ENCODE measurements around the gene ZNF688.

DNA sequence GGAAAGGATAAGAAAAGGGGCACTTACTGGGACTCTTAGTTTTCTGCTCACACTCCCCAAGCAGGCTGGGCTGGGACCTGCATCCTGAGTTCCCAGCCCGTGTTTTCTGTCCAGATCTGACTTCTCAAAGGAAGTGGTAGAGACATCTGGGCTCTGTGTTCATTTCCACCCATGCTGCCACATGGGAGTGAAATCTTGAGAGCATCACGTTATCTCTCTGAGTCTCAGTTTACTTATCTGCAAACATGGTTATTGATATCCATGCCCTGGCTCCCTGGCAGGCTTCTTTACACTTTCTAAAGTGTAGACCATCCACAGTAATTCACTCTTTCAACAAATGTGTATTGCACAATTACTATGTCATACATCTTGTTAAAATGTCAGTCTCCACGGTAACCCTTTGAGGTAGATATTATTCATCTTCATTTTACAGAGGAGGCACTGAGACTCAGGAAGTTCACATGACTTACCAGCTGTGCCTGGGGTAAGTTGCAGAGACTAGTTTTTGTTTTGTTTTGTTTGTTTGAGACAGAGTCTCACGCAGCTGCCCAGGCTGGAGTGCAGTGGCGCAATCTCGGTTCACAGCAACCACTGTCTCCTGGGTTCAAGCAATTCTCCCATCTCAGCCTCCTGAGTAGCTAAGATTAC is 3.4 kb downstream of the ZNF688 start:
- TF ChIP-seq, protein P1, sequence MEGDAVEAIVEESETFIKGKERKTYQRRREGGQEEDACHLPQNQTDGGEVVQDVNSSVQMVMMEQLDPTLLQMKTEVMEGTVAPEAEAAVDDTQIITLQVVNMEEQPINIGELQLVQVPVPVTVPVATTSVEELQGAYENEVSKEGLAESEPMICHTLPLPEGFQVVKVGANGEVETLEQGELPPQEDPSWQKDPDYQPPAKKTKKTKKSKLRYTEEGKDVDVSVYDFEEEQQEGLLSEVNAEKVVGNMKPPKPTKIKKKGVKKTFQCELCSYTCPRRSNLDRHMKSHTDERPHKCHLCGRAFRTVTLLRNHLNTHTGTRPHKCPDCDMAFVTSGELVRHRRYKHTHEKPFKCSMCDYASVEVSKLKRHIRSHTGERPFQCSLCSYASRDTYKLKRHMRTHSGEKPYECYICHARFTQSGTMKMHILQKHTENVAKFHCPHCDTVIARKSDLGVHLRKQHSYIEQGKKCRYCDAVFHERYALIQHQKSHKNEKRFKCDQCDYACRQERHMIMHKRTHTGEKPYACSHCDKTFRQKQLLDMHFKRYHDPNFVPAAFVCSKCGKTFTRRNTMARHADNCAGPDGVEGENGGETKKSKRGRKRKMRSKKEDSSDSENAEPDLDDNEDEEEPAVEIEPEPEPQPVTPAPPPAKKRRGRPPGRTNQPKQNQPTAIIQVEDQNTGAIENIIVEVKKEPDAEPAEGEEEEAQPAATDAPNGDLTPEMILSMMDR (IDR thresholded peaks at IDR 0.05), result no peak
- TF ChIP-seq EZH2phosphoT487 (IDR thresholded peaks at IDR 0.05), result no peak
- TF ChIP-seq EZH2 (IDR thresholded peaks at IDR 0.05), result no peak
